Cardiac fibroblast (primary cell): ENCODE results near the gene FBLL1.
A peak's percentile ranks its signal among the peaks of the same experiment; 100 is the strongest.

Source experiments
- DNase-seq, 2 donors: peaks; one replicate each; pipeline versions ENCODE4 v3.0.0 to v3.0.0-alpha.2; 2010; ENCODE audit warnings: low read depth in 2 of 2
- H3K4me3 ChIP-seq, 2 donors: replicated peaks in 1 of 2; 1 replicate in 1 of 2; 2 replicates in 1 of 2; pipeline ENCODE4 v1.5.1; 2011; ENCODE audit warnings: low read depth in 2 of 2, low read length in 2 of 2, mild to moderate bottlenecking in 2 of 2, moderate library complexity in 1 of 2
- CTCF ChIP-seq: IDR thresholded peaks from one replicate; pipeline ENCODE4 v1.5.1; 2011; ENCODE audit warnings: low read depth, mild to moderate bottlenecking, low read length, inconsistent platforms

Gene FBLL1

DNA sequence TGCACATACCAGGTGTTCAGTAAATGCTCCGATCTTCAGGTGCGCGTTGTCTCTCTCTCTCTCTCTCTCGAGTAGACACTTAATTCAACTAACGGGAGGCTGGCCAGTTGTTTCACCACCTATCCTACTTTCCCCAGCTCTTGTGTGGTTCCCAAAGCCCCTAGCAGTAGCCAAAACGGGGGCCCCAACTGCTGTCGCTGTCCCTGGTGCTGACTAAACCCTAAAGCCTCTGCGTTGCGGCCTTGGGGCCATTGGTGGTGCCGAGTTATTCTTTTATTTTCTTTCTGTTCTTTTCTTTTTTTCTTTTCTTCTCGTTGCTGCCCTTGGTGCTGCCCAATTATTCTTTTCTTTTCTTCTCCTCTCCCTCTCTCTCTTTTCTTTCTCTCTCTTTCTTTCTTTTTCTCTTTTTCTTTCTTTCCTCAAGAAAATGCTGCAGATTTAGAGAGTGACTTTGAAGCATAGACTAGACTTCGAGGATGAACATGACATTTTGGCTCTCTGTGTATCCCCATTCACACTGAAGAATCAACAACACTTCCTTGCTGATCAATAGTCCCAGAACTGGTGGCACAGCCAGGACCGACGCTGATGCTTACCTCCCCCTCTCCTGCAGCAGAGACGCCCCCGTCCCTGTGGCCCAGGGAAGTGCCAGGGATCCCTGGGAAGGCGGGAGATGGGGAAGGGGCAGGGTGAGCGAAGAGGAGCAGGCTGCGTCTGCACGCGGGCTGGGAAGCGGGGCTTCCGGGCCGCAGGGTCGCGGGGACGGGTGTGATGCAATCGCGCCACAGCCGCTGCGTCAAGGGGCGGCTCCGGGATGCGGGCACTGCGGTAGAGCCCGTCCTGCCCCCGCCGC lies at the start of gene FBLL1:
Gene FBLL1 (plus strand): TSS at position 785 of the 853 bp plus-strand sequence. CDS start 200 bp downstream, outside the sequence.
- TF ChIP-seq CTCF: no peak
- peak within 1 kb of the TSS; percentile 24 to 45 for H3K4me3 ChIP-seq

DNA sequence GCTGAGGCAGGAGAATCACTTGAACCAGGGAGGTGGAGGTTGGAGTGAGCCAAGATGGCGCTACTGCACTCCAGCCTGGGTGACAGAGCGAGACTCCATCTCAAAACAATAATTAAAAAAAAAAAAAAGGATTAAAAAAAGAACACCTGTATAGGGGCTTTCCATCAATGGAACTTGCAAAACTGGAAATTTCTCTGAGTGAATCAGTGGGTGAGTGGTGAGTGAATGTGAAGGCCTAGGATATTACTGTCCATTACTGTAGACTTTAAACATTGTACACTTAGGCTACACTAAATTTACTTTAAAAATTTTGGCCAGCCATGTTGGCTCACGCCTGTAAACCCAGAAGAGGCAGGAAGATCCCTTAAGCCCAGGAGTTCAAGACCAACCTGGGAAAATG lies 48.5 kb upstream of the FBLL1 start:
- H3K4me3 ChIP-seq: no peak overlapping the region
- no peak for DNase-seq
- no peak for TF ChIP-seq CTCF

More for the DNA sequence above, at the start of gene FBLL1:
- peak; percentile 23 to 42 for DNase-seq

GRCh38 chr5:168481330-168481788 lies 47.7 kb upstream of the FBLL1 start:
- H3K4me3 ChIP-seq: no peak overlapping the region
- TF ChIP-seq CTCF: no peak
- no peak for DNase-seq

DNA sequence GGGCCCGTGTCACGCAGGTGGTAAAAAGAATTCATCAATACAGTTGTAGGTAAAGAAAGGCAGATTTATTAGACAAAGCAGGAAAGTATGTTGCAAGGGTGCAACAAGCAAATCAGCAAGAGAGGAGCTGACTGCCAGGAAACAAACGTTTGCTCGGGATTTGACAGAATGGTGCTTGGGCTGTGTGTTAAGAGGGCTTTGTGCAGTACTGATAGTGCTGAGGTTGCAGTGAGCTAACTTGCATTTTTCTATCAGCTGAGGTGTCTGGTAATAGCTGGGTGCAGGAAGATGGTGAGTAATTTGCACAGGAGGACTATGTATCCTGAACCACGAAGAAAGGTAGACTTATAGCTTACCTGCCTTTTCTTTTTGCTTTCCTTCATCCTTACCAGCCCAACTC lies 46.7 kb upstream of the FBLL1 start:
- no peak for TF ChIP-seq CTCF
- H3K4me3 ChIP-seq: no peak overlapping the region
- DNase-seq: no peak

DNA sequence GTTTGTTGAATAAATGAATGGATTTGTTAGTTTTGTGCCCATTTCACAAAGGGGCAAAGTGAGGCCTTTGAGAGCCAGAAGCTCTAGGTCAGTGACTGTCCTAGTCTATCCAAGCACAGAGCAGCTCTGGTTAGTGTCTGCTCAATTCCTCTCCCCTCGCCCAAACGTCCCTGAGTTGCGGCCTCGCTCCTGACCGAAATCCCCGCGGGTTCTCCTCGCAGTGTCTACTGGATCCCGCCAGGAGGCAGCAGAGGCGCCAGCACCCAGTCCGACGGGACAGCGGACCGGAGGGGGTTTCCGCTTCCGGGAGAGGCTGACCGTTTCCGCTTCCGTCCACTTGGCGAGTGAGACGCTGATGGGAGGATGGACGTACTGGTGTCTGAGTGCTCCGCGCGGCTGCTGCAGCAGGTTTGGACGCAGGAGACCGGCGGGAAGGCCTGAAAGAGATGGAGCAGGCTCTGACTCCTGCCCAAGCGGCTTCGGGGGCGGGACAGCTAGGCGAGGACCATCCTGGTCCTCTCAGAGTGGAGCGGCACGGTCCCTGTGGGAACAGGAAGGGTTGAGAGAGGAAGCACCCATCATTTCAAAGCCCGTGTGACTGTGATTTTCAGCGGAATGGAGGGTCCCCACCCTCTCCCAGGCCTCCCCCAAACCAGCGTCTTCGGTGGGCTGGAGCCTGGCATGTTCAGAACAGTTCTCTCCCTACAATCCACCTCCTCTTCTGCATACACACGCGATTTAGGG lies 42.8 kb upstream of the FBLL1 start, which contains the start of gene RARS1:
Gene RARS1 (plus strand): TSS at position 336 of the 744 bp plus-strand sequence. CDS start 28 bp downstream, at position 364.
- DNase-seq: peak; percentile 94
- H3K4me3 ChIP-seq: peak within 1 kb of the TSS; percentile 94 to 96
- peak; percentile 99 for TF ChIP-seq CTCF

DNA sequence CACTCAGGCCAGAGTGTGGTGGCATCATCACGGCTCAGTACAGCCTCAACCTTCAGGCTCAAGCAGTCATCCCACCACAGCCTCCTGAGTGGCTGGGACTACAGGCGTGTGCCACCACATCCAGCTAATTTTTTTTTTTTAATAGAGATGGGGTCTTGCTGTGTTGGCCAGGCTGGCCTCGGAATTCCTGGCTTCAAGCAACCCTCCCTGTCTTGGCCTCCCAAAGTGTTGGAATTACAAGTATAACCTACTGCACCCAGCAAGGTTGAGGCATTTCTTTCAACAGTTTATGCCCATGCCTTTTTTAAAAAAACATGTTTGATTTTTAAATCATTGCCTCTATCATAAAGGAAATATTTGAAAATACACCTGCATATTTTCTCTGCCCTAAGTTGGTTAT lies 40.0 kb upstream of the FBLL1 start:
- H3K4me3 ChIP-seq: no peak overlapping the region
- DNase-seq: no peak
- TF ChIP-seq CTCF: no peak
